Inferior parietal cortex (tissue), 1 donor: ENCODE measurements around the gene HLA-DQA1.
"Not testable (repeated sequence)": the region's sequence is repeated elsewhere in the genome, so short reads cannot be mapped to it uniquely, and the experiment has no call there.

Experiments
- DNase-seq: peaks from one replicate; pipeline ENCODE4 v3.0.0-alpha.2; 2016; ENCODE audit errors: extremely low spot score

HLA-DQA1 gene

DNA sequence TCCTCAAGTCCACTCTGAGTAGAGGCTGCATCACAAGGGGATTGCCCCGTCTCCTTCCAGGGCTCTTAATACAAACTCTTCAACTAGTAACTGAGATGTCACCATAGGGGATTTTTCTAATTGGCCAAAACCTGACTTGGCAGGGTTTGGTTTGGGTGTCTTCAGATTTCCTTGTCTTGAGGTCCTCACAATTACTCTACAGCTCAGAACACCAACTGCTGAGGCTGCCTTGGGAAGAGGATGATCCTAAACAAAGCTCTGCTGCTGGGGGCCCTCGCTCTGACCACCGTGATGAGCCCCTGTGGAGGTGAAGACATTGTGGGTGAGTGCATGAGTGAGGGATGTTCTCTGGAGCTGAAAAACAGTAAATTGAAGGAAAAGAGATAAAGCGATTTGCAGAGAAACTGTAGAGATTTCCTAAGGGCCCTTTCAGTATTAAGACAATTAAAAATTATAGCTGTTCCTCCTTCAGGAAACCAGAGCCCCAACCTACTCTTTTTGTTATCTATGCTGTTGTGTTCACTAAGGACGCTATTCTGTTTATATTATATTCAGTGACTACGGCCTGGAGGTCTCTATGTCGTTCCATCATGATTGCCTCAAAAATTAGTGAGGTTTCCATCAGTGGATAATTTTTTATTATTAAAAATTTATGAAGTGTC is at the start of gene HLA-DQA1:
TSS of gene HLA-DQA1 (plus strand) at position 188 of the 662 bp plus-strand sequence. CDS start at position 241, 53 bp downstream.
- DNase-seq = no peak

DNA sequence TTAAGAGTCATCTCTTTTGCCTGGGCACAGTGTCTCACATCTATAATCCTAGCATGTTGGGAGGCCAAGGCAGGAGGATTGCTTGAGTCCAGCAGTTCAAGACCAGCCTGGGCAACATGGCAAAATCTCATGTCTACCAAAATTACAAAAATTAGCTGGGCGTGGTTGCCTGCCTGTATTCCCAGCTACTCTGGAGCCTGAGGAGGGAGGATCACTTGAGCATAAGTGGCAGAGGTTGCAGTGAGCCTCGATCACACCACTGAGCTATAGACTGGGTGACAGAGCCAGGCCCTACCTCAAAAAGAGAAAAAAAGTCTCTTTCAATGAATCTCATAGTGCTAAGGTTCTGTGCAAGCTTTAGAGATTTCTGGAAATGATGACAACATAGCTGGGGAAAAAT is 49.0 kb upstream of the HLA-DQA1 start:
- DNase-seq = no peak

DNA sequence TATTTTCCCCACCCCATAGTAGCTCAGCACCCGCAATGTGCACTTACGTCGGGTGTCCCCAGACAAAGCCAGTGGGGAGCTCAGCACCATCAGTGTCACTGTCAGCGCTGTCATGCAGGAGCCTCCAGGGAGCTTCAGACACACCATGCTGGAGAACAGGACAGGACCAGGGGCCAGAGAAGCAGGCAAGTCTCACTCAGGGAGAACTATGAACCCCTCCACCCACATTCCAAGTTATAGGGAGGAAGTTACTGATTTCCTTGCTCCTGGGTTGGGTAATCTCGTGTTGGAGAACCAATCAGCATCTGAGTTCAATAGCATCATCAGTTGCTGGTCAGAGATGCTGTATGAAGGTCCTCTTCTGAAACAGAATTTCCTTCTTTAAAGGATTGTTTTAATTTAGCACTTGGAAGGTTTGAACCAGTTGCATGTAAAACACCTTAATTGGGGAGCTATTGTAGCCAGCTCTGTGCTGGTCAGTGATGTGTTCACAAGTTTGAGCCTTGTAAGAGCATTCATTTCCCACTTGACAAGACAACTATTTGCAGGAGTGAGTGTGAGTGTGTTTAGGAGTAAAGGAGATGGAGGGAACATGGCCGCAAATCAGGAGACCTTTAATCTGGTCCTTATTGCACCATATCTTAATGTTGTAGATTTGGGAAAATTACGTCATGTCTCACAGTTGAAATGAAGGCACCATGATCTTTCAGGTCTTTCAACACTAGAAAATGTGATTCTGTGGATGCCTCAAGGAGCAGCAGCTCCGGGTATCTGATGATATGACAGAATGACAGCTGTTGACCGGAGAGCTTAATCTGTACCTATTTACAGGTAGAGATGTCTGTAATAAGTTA is 47.4 kb upstream of the HLA-DQA1 start, which contains the start of gene HLA-DRB1:
TSS of gene HLA-DRB1 (minus strand) at position 253 of the 854 bp plus-strand sequence. CDS start at position 147, 106 bp downstream.
- DNase-seq = no peak

DNA sequence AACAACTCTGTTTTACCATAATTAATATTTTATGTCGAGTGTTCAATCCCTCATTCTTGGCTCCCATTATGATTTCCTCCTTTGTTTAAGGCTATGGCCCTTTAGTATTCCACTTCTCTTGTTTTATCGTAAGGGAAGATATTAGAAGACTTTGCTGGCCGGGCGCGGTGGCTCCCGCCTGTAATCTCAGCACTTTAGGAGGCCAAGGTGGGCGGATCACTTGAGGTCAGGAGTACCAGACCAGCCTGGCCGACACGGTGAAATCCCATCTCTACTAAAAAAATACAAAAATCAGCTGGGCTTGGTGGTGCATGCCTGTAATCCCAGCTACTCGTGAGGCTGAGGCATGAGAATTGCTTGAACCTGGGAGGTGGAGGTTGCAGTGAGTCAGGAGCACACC is 46.5 kb upstream of the HLA-DQA1 start:
- not testable (repeated sequence) for DNase-seq

DNA sequence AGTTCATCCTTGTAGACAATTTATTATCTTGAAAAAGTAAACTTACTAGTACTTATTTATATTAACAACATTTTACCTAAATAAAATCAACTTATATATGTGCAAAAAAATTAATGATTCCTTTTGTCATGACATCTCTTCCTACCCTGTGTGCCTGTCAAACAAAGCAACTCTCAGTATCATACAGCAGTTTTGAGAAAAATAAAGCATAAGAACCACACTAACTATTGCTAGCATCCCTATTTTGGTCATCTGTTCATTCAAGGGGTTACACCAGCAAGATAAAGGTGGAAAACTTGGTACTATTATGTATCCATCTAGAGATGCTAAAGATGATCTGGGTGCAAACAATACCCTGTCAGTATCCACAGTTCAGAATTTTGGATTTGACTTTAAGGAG is 40.2 kb upstream of the HLA-DQA1 start:
- DNase-seq = no peak

DNA sequence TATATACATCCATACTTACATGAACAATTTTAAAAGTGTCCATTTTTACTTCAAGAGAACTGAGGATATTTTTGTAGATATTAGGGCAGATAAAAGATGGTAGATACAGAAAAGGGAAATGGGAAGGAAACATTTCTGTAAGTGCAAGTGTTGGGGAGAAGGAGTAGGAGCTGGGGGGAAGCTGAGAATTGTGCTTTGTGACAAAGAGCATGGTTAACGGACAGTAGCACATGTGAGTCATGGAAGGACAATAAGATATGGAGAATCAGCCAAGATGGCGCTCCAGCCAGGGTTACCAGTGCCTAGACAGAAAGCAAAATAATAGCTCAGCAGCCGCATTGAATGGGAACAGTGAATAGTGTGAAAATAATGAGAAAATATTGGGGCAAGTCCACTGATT is 34.8 kb upstream of the HLA-DQA1 start:
- DNase-seq = no peak

DNA sequence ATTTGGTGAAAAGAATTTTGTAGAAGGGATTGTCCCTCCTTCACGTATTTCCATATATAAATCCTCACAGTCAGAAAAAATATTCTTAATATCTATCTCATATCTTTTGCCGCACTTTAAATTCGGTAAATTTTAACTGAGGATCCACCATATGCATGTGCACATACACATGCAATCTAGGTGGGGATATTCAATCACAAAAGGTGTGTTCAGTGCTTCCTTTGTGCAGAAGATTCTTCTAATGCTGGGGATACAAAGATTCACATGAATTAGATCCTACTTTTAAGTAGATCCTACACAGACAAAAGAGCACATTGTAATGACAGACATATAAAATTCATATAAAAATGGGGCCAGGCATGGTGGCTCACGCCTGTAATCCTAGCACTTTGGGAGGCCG is 34.0 kb upstream of the HLA-DQA1 start:
- no peak for DNase-seq

DNA sequence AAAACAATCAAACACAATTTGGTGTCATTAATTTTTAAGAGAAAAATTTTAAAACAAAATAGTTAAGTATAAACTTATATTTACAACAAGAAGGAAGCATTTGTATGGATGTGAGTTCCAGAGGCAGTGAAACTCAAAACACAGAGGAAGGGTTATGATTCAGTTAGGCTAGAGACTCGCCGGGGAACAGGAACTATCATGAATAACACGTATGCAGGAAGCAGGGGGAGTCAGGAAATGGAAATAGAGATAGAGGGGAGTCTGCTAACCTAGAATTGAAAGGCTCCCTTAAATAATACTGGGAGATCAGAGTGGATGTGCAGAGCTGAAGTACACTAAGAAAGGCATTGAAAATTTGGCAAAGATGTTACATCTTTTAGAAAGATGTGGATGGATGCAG is 33.3 kb upstream of the HLA-DQA1 start:
- no peak for DNase-seq

DNA sequence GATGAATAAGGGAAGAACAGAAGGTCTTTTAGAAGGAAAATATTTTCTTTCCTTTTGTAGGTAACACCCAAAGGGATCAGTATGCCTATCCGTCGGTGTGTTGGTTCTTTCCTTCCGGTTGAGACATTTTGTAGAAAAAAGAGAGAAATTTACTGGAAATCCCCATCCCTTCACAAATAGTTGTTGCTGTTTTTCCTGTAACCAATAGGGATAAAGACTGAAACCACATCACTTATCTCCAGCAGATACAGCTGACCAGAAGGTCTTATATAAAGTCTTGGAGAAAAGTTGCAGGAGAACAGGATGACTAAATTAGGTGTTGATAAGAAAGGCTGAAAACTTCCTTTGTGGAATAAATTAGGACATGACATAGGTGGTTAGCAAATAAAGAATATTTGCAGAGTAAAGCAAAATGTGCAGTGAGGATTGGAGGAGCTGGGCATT is 32.8 kb upstream of the HLA-DQA1 start:
- DNase-seq = no peak

DNA sequence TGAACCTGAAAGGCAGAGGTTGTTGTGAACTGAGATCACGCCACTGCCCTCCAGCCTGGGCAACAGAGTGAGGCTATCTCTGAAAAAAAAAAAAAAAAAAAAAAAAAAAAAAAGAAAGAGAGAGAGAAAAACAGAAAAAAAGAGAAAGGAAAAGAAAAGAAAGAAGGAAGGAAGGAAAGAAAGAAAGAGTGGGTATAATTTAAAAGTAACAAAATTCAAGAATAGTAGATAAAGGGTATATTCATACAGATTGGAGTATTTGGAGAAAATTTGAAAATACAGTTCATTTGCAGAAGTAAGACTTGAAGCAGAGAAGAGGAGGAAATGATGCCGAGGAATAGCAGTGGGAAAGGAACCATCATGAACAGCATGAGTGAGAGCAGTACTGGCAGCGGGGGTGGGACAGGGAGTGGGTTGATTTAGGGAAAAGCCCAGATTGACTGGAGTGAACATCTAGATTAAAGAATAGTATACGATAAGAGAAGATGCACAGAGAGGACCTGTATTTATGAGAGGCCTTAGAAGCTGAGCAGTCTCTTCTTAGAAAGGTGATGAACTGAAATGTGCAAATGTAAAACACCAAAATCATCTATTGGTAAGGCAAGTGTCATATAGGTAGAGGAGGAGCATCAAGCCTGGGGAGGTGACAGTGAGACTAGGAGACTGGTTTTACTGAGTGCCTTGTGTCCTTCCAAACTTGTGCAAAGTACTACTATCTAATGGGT is 29.8 kb upstream of the HLA-DQA1 start:
- DNase-seq = no peak

DNA sequence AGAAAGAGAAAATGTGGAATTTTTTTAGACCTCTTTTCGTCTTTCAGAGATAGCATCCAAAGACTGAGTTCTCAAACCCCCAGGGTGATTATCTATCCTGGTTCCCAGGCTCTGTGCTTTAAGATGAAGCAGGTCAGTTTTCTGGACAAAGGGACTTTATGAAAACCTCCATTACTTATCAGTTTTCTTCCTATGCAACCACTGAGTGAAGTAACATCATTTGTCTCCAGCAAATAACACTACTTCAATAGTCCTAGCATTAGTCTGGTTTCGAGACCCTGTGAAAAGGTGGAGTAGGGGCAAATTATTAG is 29.3 kb upstream of the HLA-DQA1 start:
- DNase-seq = no peak

DNA sequence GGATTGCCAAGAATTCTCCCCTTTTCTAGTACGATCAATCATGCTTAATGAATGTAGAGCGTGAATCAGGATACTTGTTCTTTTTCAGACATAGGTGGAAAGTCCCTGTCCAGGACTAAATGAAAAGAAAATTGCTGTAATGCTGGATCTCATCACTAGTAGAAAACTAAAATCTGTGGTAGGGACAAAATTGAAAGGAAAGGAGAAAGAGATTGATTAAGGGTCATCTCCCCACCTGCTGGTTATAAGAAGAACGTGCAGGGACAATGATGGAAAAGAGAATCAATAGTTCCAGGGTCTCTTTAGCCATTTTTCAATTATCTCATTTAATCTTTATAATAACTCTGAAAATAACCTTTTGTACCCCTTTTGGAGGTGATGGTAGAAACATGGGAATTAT is 28.8 kb upstream of the HLA-DQA1 start:
- DNase-seq = no peak

DNA sequence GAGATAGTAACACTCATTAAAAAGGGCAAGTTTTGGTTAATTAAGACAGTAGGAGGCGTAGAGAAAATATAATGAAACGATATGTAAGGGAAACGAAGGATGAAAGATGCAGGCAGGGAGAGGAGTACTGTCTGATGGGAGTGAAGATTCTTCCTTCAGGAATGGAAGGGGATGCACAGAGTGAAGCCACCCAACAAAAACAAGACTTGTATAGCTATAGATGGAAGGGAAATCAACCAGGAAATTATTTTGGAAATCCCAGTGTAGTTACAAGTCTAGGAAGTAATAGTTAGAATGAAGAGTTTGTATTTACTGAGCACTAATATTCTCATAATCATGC is 27.8 kb upstream of the HLA-DQA1 start:
- DNase-seq = no peak

DNA sequence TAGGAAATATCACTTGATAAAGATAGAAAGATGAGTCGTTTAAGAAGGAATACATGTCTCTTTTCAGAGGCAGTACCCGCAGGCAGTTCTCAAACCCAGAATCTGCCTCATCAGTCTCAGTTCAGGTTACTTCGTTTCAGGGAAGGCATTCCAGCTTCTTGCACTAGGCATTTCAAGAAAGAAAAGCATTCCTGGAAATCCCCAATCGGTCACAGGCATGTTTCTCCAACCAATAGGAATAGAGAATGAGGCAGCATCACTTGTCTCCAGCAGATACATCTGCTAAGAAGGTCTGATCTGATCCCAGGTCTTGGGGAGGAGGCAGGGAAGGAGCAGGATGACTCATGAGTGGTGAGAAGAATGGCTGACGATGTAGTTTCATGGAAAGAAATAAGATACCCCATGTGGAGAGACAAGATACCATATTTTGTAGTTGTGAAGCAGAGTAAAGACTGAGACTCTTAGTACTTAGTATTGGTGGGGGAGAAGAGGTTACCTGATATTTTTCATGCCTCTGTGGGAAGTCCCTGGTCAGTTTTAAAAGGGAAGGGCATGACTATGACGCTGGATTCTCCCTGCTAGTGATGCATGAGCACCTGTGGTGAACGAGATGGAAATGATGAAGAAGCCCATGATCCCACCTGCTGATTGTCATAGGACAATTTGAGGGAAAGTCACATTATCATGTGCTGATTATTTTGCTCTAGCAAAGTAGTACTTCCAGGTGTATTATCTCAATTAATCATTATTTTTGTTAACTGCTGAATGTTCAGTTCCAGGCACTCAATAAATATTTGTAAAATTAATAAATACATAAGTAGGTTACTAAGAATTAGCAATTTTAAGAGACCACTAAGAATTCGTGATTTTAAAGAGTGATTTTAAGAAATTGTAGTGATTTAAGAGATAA is 27.2 kb upstream of the HLA-DQA1 start:
- peak; percentile 83 for DNase-seq

DNA sequence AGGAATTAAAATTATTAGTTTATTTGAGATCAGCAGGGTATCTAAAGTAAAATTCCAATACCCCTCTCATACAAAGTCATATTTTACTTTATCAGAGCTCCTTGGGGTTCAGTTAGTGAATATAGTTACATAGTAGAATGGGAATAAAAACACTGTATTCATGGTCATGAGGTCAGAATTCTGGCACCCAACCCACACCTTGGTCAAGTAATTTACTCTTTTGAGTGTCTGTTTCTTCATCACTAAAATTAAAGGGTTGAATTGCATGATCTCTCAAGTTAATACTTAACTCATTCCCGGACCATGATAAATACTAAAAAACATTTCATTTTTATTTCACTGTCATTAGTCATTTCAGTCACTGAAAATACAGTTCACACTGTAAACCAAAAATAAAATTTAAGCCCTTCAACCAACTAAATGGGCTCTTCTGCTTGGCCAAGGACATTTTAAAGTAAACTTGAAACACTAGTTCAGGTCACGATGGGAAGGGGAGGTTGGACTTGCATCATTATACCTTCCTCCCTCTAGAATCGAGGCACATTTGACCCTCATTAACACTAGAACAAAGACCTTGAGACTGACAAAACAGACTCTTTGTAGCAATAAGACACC is 26.4 kb upstream of the HLA-DQA1 start:
- DNase-seq = no peak

DNA sequence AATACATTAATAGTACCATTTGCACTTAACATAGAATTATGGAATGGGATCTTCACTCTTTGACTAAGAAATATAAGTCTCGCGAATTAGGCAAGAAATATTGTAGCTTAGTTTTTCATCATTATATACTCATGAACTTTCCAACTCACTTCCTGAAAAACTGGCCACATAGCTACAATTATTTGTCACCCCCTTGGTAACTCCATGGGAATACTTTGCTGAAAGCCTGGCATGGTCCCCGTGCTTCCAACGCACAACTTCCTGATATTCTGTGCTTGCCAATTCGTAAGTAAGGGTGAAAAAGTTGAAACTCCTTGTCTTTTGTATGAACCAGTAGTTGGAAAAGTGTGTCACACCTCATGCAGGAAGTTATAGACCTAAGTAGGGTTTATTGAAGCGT is 23.7 kb upstream of the HLA-DQA1 start:
- no peak for DNase-seq

DNA sequence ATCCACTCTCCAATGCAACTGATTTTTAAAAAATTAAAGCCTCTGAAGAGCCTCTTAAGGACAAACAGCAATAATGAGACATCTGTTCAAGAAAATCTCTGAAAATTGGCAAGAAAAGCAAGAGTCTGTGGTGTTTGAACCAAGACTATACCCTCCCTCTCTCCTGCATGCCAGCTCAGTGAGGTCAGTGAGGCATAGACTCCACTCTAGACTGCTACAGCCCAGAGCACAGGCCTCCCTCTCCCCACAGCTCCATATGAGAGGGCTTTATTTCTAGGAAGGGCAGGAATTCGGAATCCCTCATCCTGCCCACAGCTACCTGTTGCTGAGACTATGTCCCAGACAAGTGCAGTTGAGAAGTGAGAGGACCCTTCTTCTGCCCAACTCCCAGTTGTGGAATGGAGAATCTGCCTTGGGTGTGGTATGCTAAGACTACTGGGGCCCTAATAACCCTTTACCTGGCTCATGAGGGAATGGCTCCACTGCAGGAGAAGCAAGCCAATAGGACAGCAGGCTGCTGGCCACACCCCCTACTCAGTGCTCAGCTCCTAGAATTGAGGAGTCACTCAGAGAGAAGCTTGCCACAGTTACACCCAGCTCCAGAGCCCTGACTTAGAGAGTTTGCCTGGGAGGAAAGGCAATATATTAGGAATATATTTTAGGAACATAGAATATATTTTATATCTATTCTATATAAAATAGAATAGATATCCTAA is 22.7 kb upstream of the HLA-DQA1 start:
- no peak for DNase-seq

DNA sequence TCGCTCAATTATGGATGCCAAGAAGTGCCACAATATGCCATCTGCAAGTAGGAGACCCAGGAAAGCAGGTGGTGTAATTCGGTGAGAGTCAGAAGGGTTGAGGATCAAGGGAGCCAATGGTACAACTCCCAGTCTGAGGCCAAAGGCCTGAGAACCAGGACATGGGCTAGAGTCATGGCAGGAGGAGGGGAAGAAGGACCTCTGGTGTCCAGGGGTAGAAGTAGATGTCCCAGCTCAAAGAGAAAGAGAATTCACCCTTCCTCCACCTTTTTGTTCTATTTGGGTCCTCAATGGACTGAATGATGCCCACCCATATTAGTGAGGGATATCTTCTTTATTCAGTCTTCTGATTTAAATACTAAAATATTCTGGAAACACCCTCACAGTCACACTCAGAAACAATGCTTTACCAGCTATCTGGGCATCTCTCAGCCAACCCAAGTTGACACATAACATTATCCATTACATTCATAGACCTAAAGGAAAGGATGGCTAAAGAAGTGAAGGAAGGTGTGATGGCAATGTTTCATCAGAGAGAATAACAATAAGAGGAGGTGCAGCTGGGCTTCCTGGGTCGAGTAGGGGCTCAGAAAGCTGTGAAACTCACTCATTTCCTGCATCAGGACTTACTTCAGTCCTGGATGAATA is 21.2 kb upstream of the HLA-DQA1 start:
- no peak for DNase-seq

DNA sequence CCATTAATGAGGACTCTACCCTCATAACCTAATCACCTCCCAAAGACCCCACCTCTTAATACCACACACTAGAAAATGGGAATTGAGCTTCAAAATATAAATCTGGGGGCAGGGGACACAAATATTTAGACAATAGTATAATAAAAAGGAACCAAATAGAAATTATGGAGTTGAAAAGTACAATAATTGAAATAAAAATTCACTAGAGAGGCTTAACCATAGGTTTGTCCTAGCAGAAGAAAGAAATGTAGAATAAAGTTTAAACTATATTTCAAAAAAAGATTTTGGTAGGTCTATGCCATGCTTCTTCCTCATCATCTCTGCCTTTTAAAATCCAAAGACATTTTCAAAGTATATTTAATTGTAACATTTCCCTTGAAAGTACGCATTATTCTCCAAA is 19.5 kb upstream of the HLA-DQA1 start:
- no peak for DNase-seq

DNA sequence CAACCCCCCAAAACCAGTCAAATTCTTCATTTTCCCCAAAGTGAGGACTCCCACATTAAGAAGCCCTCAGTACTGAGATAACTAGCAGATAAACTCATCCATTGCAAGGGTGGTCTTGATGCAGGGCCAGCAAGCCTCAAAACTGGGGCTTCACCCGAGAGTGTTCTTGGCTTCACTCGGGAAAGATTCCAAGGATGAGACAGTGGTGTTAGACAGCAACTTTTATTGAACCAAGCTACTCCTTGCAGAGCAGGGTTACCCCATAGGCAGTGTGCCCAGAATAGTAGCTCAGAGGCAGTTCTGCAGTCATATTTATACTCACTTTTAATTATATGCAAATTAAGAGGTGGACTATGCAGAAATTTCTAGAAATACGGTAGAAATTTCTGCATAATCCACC is 15.8 kb upstream of the HLA-DQA1 start:
- DNase-seq = no peak
